GM10847 (cell line): ENCODE data around the gene KRT82.

Source experiments
- POLR2A ChIP-seq: IDR thresholded peaks from 2 replicates; pipeline ENCODE4 v1.6.1; 2011; ENCODE audit not compliant: insufficient read length; ENCODE audit errors: extremely low read depth

KRT82 gene

DNA sequence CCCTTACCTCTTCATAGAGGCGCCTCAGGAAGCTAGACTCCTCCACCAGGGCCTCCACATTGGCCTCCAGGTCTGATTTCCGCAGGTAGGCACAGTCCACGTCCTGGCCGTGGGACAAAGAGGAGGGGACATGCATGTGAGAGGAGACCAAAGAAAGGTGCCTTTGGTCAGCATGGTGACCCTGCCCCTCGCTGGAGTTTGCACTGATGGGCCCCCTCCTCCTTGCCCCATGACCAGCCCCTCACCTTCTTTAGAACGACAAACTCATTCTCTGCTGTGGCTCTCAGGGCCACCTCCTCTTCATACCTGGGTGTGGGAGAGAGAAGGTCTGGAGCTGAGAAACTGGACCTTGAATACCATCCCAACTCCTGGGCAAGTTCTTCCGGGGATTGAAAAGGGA is 42.1 kb downstream of the KRT82 start:
- no peak for TF ChIP-seq POLR2A

DNA sequence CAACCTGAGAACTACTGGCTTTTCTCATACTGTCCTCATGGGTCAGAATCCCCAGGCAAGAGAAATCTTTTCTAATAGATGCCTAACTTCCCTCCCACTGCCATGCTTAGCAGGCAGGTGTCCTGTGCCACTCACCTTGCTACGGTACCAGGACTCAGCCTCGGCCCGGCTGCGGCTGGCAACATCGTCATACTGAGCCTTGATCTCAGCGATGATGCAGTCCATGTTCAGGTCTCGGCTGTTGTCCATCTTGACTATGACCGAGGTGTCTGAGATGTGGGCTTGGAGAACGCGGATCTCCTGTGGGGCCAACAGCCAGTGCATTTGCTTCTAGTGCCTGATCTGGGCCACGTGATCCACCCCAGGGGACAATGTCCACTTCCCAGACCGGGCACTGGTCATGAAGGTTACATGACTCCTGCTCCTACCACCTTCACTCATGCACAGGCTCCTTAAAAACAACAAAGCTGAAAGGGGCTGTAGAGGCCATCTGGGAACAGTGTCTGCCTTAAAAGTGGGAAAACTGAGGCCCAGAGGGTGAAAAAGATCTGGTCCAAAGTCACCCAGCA is 42.9 kb downstream of the KRT82 start:
- TF ChIP-seq POLR2A, result no peak

DNA sequence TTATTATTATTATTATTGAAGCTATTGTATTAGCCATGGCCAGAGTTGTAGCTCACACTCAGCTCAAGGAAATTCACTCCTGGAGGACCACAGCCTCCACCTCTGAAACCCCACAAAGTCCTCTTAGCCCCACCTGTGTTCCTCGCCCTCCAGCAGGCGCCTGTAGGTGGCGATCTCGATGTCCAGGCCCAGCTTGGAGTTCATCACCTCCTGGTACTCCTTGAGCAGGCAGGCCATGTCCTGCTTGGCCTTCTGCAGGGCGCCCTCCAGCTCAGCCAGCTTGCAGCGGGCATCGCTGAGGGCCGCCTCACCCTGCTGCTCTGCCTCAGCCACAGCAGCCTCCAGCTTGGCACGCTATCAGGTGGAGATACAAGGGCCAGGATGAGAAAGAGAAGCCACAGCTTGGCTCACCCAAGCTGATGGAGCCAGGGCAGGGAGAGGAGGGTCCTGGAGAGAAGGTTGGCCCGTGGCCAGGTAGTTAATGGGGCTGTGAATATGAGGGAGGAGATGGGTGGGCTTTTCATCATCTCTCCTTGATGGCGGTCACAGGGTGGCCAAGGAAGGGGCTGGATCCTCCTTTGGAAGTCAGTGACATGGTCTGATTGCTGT is 43.9 kb downstream of the KRT82 start:
- TF ChIP-seq POLR2A, result no peak

DNA sequence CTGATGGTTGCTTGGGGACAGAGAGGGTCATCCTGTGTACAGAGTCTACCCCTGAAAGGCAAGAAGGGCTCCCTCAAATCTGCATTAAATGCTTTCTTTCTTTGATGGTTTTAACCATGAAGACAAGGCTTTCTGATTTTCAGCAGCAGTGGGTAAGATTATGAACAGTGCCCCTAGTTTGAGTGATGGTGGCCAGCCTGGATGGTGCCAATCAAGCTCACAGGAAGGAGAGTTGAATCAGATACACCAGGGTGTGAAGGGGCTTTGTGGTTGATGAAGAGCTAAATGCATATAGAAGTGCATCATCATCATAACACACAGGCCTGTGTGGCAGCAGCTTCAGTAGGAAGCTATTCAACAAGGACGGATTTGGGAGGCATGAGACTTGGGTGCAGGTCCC is 44.6 kb downstream of the KRT82 start:
- TF ChIP-seq POLR2A, result no peak

DNA sequence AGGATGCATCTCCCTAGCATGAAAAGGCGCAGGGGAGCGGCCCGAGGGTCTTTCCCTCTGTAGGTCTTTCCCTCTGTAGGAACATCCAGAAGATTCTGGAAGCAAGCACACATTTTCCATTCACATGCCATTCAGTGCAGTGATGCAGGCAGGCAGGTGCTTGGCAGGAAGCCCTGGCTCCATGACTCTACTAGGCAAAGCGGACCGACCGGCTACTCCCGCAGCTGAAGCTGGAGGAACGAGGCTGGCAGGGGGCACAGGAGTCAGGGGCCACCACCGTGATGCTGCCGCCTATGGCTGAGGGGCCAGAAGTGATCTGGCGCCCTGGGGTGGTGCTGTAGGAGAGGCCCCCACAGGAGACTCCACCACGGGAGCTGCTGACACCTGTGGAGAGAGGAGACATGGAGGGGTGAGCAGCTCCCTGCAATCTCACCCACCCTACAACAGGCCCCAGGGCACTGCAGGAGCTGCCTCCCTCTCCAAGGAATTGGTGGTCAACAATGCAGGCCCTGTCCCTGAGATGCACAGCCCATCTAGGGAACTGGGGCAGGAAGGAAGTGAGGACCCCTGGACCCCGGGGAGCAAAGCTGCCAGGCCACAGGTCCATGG is 45.4 kb downstream of the KRT82 start:
- no peak for TF ChIP-seq POLR2A

DNA sequence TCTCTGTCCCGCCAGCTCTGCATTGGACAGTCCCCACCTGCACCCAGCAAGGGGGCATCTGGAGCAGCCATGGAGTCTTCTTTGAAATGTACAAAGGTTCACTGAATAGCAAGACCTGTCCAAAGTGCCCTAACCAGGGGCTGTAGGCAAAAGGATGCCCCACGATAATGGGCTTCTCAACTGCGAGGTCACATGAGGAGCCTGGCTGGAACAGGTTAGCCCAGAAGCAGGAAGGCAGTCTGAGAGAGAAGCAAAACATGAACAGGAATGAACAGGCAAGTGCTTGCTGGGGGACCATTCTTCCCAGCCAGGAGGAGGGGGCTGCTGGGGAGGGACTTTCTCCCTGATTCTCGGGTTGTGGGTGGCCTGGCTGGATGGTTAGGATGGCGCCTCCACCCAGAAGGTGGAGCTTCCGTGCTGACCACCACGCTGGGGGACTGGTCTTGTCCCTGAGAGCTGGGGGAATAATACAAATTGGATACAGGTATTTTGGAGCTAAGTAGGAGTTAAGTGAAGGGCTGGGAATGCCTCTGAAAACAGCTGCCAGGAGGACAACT is 46.0 kb downstream of the KRT82 start:
- TF ChIP-seq POLR2A, result no peak

DNA sequence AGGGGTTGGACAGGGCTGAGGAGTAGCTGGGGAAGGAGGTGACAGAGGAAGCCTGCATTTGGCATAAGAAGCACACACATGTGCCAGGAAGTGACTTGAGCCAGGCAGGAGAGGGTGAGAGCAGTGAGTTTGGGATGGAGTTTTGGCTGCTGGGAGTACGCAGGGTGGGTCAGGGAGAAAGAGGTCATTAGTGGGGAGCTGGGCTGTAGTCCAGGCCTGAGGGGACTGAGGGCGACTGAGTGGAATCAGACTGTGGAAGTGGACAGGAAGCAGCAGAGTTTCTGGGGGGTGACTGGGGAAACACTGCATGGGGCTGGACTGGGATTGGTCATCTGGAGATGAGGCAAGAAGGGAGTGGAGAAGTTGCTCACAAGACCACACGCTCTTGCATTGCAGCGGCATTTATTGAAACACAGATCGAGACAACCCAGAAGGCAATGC is 46.5 kb downstream of the KRT82 start:
- TF ChIP-seq POLR2A, result no peak

DNA sequence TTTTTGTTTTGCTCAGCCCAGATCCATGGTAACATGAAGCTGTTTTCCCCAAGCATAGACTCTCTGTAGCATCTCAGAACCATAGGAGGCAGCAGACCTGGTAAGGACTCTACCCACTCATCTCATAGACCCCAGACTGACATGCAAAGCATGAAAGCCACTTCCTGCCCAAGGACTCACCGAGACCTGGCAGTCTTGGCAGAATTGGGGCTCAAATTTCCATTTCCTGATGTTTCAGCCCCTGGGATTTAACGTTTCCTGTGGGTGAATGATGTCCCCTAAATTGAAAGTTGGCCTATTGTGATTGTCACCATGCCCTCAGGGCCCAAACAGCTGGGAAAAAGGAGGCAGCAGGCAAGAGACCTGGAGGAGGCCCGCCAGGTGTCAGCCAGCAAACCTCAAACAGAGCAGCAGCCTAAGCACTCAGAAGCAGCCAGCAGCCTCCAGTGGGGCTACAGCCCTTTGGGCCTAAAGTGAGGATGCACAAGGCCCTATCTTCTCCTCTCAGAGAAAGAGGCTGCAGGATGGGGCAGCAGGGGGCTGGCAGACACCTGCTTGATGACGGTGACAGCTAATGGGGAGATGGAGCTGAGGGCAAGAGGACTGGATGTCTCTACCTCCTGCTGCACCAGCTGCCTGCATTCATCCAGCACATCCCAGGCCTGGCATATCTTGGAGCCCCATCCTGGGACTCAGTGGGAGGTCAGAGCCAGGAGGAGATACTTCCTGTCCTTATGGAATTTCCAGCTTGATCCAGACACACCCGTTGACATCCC is 47.4 kb downstream of the KRT82 start:
- no peak for TF ChIP-seq POLR2A

DNA sequence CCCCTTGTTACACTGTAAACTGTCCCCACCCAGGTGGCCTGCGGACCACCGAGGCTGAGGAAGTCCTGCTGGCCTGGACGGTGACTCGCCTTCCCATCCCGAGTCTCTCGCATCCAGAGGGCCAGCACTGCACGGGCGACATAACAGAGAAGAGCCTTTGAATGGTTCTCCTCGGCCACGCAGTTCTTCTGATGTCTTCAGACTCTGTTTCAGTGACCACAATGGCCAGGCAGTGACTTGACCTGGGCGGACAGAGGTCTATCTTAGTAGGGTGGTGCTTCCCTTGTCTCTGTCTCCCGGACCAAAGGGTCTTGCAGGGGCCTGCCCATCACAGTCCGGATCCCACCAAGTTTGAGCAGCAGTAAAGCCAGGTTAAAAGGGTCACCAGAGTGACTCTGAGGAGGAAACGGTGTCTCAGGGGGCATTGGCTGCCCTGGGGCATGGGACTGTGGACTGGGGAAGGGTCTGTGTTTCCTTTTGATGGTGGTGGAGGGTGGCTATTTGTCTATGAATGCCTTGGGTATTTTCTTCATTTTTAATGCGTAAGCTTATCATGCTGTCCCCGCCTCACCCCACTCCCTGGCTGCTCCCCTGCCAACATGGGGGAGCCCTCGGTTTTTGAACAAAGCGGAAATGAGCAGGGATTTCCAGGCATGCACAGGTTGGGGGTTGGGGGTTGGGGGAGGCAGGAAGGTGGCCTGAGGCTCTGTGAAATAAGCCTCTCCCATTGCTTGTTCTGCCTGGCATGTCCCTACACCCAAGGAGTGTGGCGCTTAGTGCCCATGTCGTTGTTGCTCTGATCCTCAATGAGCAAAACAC is 49.2 kb downstream of the KRT82 start:
- no peak for TF ChIP-seq POLR2A

DNA sequence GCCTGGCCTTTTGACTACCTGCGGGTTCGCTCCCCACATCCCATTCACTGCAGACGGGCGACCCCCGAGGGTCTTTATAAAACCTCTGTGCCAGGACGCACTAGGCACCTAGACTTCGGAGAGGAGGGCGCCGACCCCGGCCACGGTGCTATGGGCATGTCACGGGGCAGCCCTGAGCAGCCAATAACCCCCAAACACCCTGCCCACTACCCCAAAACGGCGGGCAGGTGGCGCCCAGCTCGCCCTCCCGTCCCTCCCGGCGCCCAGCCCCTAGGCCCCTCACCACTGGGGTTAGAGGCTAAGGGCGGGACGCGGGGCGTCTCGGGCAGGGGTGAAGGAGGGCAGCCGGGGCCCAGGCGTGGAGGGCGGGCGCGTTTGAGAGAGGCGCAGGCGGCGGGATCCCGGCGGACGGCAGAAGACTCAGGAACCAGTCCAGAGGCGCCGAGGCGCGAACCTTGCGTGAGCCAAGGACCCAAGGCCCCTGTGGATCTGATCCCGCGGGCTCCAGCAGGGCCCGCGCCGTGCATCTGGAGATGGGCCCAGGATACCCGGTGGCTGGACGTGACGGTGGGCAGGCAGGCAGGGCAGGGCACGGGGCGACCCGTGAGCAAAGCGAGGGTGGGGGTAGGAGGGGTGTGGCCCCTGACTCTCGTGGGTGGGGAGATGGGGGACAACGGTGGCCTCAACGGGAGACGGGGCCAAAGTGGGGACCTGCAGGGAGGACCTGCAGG is 49.9 kb downstream of the KRT82 start:
- no peak for TF ChIP-seq POLR2A

DNA sequence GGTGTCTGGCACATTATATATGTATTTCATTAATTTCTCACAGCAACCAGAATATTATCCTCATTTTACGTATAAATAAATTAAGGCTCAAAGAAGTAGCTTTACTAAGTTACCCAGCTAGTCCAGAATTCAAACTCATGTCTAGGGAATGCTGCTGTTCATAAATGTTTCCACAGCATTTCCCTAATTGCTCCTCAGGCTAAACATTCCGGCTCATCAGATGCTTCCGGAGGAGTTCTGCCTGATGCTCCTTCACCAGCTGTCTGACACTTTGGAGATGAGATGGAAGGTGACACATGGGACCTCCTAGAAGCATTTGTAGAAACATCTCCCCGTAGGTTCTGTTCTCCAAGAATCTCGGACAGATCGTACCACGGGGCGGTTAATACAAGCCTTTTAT is 51.0 kb downstream of the KRT82 start:
- no peak for TF ChIP-seq POLR2A

DNA sequence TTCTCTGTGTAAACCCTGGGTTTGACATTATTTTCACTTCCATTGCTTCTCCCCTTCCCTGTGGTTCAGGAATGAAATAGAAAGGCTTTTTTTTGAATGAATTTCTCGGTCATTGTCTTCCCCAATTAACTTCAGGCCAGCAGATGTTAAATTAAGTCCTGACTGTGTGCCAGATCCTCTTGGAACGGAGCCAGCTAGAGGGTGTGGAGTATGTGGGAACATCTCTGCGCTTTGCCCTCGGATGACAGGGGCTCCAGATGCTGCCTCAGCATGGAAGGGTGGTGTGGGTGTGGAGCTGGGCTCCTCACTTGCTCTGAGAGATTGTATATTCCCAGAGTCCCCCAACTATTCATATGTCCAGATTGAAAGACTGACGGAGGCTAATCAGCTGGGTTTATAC is 51.9 kb downstream of the KRT82 start:
- TF ChIP-seq POLR2A, result no peak

DNA sequence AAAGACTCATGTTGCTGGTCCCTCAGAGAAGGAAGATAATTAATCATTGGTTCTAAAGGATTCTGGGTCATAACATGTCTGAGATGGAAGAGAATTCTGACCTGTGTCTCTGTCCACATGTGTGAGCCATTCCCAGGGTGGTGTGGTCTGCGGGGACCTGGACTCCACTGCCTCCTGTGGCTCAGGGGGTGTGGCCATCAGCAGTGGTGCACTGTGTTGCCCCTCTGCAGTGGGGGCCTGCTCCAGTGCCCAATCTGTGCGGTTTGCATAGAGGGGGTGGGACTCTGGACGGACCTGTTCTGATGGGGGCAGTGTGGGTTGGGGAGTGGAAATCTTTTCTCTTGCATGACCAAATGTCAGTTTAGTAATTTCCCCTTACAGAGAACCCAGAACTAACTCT is 52.4 kb downstream of the KRT82 start:
- no peak for TF ChIP-seq POLR2A

DNA sequence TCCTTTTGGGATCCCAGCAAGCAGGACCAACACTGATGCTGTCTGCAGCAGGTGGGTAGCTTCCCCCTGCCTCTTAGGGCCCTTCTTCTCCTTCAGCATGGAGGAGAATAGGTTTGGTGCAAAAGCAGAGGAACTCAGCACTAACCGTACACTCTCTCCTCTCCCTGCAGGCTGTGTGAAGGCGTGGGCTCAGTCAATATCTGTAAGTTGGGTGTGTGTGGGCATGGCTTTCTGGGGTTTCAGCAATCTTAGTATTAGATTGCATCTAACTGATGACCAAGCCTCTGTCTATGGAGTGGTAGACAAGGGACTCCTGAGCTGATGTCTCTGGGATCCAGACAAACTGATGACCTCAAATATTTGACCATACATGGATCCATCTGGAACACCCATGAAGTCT is 53.2 kb downstream of the KRT82 start:
- no peak for TF ChIP-seq POLR2A

DNA sequence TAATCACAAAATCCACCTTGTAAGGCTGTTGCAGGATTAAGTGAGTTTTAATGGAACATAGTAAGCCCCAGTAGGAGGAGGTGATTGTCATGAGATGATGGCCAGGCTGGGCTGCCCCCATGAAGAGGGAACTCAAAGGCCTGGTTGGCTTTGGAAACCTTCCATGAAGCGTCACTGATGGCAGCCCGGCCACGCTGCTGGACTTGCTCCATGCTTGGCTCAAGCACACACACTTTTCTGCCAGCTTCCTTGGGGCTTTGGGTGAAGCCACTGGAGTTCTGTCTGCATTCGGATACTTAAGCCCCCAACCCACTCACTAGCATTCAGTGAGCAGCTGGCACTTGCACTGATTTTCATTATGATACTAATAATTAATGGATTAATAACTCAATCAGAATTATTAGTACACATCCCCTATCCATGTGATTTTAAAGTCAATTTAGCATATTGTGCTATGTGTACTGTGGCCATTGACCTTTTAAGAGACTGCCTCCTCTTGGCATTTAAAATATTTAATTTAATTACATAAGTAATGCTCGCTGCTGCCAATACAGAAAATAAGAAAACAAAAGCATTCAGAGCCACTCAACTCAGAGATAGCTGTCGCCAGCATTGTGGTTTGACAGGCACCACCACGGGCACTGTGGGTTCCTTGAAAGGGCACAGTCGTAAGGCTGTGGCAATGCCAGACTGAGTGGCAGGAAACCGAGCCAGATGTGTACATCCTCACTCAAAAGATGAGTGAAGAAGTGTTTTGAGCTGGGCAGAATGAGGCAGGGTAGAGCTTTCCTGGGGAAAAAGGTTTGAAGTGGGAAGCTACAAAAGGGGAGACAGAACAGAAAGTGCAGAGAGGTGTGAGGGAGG is 54.7 kb downstream of the KRT82 start:
- TF ChIP-seq POLR2A, result no peak
